ENCODE measurements around the gene BCAP31. TPM values are rescaled to one million over a fixed set of nuclear protein-coding genes. Genes with fewer than 3 reads are reported as not detected.

The BCAP31 gene
- total RNA-seq, 1 experiment from 2014 or later, result 138 TPM

GRCh38 chrX:153696100-153696499, 28.1 kb downstream of the BCAP31 start:
- H3T11ph ChIP-seq (ENCODE audit: low read length), result no peak overlapping the region
- no peak overlapping the region for H3K56ac ChIP-seq (ENCODE audit: insufficient read length, low read depth, low read length)
- no peak overlapping the region for H4K5ac ChIP-seq (ENCODE audit: insufficient read length, low read depth, low read length)
- Mint-ChIP-seq H3K9me3 (peaks cover 48 to 74% of the 10 kb centered on the region in 2 experiments), H3K4me3 (no peak overlapping the region), H3K27ac (peak overlapping the region in 1 of 3 experiments; percentile 92; a peak in 2 of 7 replicates), H3K27me3 (ENCODE audit: low read depth) (peaks cover 1% of the 10 kb centered on the region), H3K36me3 (ENCODE audit: insufficient read depth in 1 of 3, low read depth in 3 of 3) (peaks cover 27 to 58% (median 50%) of the 10 kb centered on the region in 3 experiments), H3K4me1 (peaks cover 0 to 5% of the 10 kb centered on the region in 2 experiments; a peak in 2 of 4 replicates)
- H3K23ac ChIP-seq (ENCODE audit: insufficient read length, low read depth, low read length), result no peak overlapping the region
- no peak overlapping the region for H3K18ac ChIP-seq (ENCODE audit: insufficient read length, low read depth, low read length)
- H4K8ac ChIP-seq (replicated peaks; ENCODE audit: insufficient read length, low read depth, low read length), result no peak overlapping the region
- no peak overlapping the region for H2AK5ac ChIP-seq (ENCODE audit: insufficient read length, low read length)
- H3K27ac ChIP-seq (ENCODE audit: insufficient read length, low read depth, low read length), result no peak overlapping the region
- no peak overlapping the region for H2BK12ac ChIP-seq (ENCODE audit: insufficient read length, low read depth, low read length)
- WGBS (ENCODE audit: extremely low coverage, insufficient read length, low lambda C conversion rate), result no CpG with 5 or more reads among the region's 15 CpGs
- TF ChIP-seq, protein P1, sequence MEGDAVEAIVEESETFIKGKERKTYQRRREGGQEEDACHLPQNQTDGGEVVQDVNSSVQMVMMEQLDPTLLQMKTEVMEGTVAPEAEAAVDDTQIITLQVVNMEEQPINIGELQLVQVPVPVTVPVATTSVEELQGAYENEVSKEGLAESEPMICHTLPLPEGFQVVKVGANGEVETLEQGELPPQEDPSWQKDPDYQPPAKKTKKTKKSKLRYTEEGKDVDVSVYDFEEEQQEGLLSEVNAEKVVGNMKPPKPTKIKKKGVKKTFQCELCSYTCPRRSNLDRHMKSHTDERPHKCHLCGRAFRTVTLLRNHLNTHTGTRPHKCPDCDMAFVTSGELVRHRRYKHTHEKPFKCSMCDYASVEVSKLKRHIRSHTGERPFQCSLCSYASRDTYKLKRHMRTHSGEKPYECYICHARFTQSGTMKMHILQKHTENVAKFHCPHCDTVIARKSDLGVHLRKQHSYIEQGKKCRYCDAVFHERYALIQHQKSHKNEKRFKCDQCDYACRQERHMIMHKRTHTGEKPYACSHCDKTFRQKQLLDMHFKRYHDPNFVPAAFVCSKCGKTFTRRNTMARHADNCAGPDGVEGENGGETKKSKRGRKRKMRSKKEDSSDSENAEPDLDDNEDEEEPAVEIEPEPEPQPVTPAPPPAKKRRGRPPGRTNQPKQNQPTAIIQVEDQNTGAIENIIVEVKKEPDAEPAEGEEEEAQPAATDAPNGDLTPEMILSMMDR (conservative IDR thresholded peaks at IDR 0.05), result no peak
- DNase-seq, result no peak
- no peaks in the 10 kb centered on the region for H3K9me3 ChIP-seq (ENCODE audit: control insufficient read depth, low read depth, low read length)
- no peaks in the 10 kb centered on the region for H3K79me2 ChIP-seq (ENCODE audit: insufficient read depth, low read length)
- H2BK5ac ChIP-seq (ENCODE audit: insufficient read length, low read length), result no peak overlapping the region
- H2BK20ac ChIP-seq (ENCODE audit: low read depth, low read length, poor library complexity, severe bottlenecking), result no peak overlapping the region
- H3K4me1 ChIP-seq (ENCODE audit: insufficient read depth, low read length), result no peaks in the 10 kb centered on the region
- no peak overlapping the region for H2AFZ ChIP-seq (ENCODE audit: low read length)
- H2BK120ac ChIP-seq (ENCODE audit: low read depth, low read length, poor library complexity, severe bottlenecking), result no peak overlapping the region
- H2BK15ac ChIP-seq (ENCODE audit: low read depth, low read length), result no peak overlapping the region
- no peaks in the 10 kb centered on the region for H3K27me3 ChIP-seq (ENCODE audit: insufficient read depth, low read length)
- no peaks in the 10 kb centered on the region for H3K79me1 ChIP-seq (ENCODE audit: insufficient read depth, low read depth, low read length, poor library complexity, severe bottlenecking)
- H3K4ac ChIP-seq (ENCODE audit: low read depth, low read length), result no peak overlapping the region
- H3K9ac ChIP-seq (ENCODE audit: extremely low read depth, insufficient read length, low read length), result no peak overlapping the region
- H3K14ac ChIP-seq (ENCODE audit: insufficient read depth, low read length), result no peak overlapping the region
- H3K4me2 ChIP-seq (ENCODE audit: insufficient read depth, insufficient read length, low read length), result no peak overlapping the region
- no peaks in the 10 kb centered on the region for H3K23me2 ChIP-seq (ENCODE audit: insufficient read length, low read depth, low read length, poor library complexity, severe bottlenecking)
- H4K91ac ChIP-seq (ENCODE audit: insufficient read length, low read depth, low read length), result no peak overlapping the region
- H4K20me1 ChIP-seq (ENCODE audit: control insufficient read depth, insufficient read depth, insufficient read length), result no peaks in the 10 kb centered on the region
